ENCODE data around the gene GTF2E1.

Gene GTF2E1

DNA sequence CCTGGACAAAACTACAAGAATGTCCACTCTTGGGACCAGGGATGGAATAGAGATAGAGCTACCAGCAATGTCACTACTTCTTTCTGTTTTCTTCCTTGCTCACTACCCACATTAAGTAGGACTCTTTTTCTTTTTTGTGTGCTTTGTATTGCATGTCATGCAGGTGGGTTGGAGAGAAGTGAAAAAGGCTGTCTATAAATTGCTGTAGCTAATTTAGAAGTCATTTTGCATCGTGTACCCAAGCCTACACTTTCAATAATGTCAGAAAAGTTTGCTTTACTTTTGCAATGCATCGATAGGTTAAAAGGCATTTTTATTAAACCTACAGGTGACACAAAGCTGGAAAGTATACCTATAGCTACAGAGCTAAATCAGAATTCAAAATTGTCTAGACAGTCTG is 58.9 kb downstream of the GTF2E1 start:
- no peak for DNase-seq

GRCh38 chr3:120802916-120803315 is 60.4 kb downstream of the GTF2E1 start:
- DNase-seq: no peak

DNA sequence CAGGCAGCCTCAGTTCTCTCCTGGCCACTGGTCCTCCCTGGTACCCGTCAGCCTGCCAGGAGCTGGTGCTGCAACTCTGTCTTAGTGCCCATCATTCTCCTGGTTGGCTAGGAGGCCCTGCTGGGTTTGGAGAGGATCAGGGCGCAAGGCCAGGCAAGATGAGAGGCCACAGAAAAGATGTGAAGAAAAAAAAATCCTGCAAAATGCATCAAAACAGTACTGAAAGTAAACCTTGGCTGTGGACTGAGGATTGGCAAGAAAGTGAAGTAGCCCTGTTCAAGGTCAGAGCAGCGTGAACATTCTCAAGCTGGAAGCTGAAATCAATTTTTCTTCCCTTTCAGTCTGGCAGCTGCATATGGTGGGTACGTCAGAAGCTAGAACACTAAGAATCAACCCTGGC is 74.2 kb downstream of the GTF2E1 start:
- DNase-seq: no peak

GRCh38 chr3:120820748-120821147 is 78.2 kb downstream of the GTF2E1 start:
- no peak for DNase-seq

DNA sequence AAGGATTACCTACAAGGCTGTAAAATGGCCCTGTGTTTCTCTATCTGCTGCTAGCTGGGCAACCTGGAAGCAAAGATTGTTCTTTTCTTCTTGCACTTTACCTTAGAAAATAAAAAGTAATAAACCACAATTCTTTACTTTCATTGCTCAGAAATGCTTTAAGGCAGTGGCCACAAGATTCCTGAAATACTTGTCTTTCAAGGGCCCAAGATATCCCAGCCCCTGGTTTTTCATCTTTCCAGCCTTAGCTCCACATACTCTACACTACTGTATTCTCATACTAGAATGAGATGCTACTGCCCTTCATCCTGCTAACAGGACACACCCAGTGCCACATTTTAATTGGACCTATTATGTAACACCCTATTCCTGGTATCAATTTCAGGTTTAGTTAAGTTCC is 78.9 kb downstream of the GTF2E1 start:
- DNase-seq: no peak

DNA sequence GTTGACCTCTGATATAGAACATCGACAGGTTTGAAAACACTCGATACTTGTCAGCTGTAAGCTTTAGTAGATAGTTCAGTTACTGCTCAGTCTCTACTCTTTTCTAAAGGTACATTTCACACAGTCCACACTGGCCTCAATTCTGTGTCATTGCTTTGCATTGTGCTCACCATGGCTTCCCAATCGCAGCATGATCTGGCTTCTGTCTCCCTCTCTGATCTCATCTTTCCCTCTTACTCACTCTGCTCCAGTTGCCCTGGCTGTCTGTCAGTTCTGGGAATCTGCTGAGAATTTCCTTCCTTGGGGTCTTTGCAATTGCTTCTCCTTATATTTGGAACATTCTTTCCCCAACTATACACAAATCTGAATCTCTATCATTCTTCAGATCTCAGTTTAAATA is 80.6 kb downstream of the GTF2E1 start:
- DNase-seq: no peak

DNA sequence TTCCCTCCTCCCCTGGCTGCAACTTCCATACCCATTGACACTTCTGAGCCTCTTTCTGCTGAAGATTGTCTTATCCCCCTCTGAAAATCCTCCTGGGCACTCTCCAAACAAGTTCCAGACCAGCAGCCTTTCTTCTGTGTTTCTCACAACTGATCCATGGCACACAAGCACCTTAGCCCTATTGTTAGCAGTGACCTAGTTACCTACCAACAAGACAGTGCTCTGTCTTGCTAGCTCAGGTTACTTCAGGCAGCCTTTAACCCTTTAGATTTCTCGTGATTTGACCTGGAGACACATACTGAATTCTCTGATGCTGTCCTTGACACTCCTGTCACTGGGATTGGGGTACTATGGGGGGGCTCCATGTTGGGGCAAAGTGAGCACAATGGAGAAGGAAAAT is 82.1 kb downstream of the GTF2E1 start:
- DNase-seq: no peak

DNA sequence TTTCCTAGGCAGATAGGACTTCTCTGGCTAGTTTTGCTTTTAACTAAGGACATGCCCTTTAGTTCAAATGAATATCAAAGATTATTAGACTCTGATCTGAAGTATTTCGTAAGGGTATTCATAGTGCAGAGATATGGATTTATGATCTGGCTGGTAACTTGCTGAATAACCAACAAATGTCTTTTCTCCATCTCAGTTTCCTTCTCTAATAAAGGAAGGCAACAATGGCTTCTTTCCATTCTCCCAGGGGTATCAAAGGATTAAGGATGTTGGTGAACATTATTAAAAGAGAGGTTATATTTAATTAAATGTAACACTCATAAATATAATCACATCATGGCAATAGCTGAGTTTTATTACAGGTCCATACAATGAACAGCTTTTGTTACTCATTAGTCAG is 86.3 kb downstream of the GTF2E1 start:
- no peak for DNase-seq

- DNase-seq: no peak
These were observed 88.5 kb downstream of the GTF2E1 start for GRCh38 chr3:120831066-120831465.
